Peyer's patch (tissue), 4 donors: Measurements from ENCODE around the gene TSHZ1. TPM values are rescaled to one million over a fixed set of nuclear protein-coding genes. Genes with fewer than 3 reads are reported as not detected.
A peak's percentile ranks its signal among the peaks of the same experiment; 100 is the strongest.

ENCODE experiments used
- DNase-seq, 3 donors: peaks; one replicate each; pipeline ENCODE4 v3.0.0-alpha.2; 2017 to 2019
- H3K27ac ChIP-seq, 4 donors: fragments of 200-600 bp; sonication (generic); one replicate each; pipeline ENCODE4 v1.5.1; 2016 to 2019
- H3K27me3 ChIP-seq, 2 donors: fragments of 200-600 bp; sonication (generic); one replicate each; pipeline ENCODE4 v1.5.1; 2019
- H3K36me3 ChIP-seq, 3 donors: fragments of 200-600 bp; sonication (generic); one replicate each; pipeline ENCODE4 v1.5.1; 2016 to 2019
- H3K4me1 ChIP-seq, 4 donors: fragments of 200-600 bp; sonication (generic); one replicate each; pipeline ENCODE4 v1.5.1; 2016 to 2019
- H3K4me3 ChIP-seq, 4 donors: fragments of 200-600 bp; sonication (generic); 1 replicate in 3 of 4; 2 replicates in 1 of 4; pipeline ENCODE4 v1.5.1; 2016 to 2019; ENCODE audit warnings: mild to moderate bottlenecking in 1 of 4
- H3K9me3 ChIP-seq, 4 donors: fragments of 200-600 bp; sonication (generic); one replicate each; pipeline ENCODE4 v1.5.1; 2016 to 2019; ENCODE audit warnings: mild to moderate bottlenecking in 1 of 4
- POLR2A ChIP-seq, 2 donors: fragments of 450-650 bp; IDR thresholded peaks; one replicate each; pipeline ENCODE4 v1.5.1; 2017; ENCODE audit warnings: antibody characterized with exemption in 2 of 2, mild to moderate bottlenecking in 2 of 2, moderate library complexity in 2 of 2
- total RNA-seq, 4 donors: library from RNA; depleted of rRNA; stranded (reverse); fragments of >200 nt; gene quantifications; one replicate each; pipeline ENCODE4 v1.1.0, GENCODE V29; 2016
- TF ChIP-seq, protein P1 (sequence below), 6 experiments: fragments of 450-650 bp in 4 of 6; fragments of 200-600 bp in 2 of 6; sonication (generic) in 1 of 6; IDR thresholded peaks; one replicate each; pipeline ENCODE4 v1.5.1; 2017 to 2019; ENCODE audit warnings: antibody characterized with exemption in 6 of 6, mild to moderate bottlenecking in 3 of 6, moderate library complexity in 1 of 6

TSHZ1 gene
- total RNA-seq, 4 donors from 2014 or later, result 12.4 to 34.8 (median 28.4) TPM

DNA sequence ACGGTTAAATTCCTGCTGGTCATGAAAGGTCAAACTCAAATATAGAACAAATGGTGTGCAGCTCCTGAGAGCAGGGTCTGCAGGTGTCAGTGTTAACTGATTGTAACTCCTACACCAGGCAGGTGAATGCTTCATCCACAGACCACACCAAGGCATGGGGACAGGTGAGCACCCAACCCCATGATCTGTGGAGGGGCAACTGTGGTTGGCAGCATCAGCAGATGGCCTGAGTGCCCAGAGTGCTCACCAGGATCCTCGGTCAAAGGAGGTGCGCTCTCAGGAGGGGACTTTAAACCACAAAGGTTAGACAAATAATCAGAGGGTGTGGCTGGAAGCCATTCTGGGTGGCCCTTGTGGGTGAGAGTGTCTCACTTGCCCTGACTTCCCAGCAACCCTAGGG, 46.1 kb upstream of the TSHZ1 start:
- Histone ChIP-seq H3K27me3 (no peaks in the 10 kb centered on the region), H3K4me1 (no peaks in the 10 kb centered on the region), H3K27ac (no peak overlapping the region), H3K9me3 (no peaks in the 10 kb centered on the region), H3K36me3 (no peaks in the 10 kb centered on the region), H3K4me3 (no peak overlapping the region)
- DNase-seq, result no peak
- no peak for TF ChIP-seq POLR2A (IDR thresholded peaks at IDR 0.05)
- TF ChIP-seq, protein P1, sequence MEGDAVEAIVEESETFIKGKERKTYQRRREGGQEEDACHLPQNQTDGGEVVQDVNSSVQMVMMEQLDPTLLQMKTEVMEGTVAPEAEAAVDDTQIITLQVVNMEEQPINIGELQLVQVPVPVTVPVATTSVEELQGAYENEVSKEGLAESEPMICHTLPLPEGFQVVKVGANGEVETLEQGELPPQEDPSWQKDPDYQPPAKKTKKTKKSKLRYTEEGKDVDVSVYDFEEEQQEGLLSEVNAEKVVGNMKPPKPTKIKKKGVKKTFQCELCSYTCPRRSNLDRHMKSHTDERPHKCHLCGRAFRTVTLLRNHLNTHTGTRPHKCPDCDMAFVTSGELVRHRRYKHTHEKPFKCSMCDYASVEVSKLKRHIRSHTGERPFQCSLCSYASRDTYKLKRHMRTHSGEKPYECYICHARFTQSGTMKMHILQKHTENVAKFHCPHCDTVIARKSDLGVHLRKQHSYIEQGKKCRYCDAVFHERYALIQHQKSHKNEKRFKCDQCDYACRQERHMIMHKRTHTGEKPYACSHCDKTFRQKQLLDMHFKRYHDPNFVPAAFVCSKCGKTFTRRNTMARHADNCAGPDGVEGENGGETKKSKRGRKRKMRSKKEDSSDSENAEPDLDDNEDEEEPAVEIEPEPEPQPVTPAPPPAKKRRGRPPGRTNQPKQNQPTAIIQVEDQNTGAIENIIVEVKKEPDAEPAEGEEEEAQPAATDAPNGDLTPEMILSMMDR (IDR thresholded peaks at IDR 0.05), result no peak

DNA sequence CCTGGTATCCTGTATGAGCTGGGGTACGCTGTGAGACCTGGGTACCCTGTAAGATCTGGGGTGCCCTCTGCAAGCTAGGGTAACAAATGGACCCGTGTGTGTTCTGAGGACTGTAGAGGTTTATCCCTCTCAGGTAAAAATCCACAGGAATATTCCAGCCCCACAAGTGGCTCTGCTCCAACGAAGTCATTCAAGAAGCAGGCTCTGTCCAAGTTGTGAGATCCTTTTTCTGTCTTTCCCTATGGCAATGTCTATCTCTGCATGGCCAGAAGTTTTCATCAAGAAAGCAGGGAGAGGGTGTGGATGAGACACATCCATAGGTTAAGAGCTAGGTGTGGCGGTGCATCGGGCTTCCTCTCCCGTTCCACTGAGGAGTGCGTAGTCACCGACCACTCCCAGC, 44.7 kb upstream of the TSHZ1 start:
- Histone ChIP-seq H3K4me1 (no peaks in the 10 kb centered on the region), H3K4me3 (no peak overlapping the region), H3K9me3 (no peaks in the 10 kb centered on the region), H3K36me3 (no peaks in the 10 kb centered on the region), H3K27ac (no peak overlapping the region), H3K27me3 (no peaks in the 10 kb centered on the region)
- DNase-seq, result no peak
- no peak for TF ChIP-seq POLR2A (IDR thresholded peaks at IDR 0.05)
- TF ChIP-seq, protein P1 (IDR thresholded peaks at IDR 0.05), result no peak

DNA sequence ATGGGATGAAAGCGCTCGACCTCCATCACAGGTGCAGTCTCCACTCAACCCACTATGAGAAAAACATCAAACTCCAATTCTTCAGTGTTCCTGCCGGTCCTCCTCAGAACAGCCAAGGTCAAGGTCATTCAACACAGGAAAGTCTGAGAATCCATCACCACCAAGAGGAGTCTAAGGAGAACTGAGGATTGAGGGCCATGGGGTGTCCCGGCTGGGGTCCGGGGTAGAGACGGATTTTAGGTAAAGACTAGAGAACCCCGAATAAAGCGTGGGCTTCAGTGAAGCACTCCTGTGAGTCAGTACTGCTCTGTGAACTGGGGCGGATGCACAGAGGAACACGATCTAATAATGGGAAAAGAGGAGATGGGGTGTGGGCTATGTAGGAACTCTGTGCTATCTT, 43.5 kb upstream of the TSHZ1 start:
- Histone ChIP-seq H3K36me3 (no peaks in the 10 kb centered on the region), H3K4me3 (no peak overlapping the region), H3K9me3 (no peaks in the 10 kb centered on the region), H3K27ac (no peak overlapping the region), H3K4me1 (no peaks in the 10 kb centered on the region), H3K27me3 (no peaks in the 10 kb centered on the region)
- no peak for DNase-seq
- TF ChIP-seq POLR2A (IDR thresholded peaks at IDR 0.05), result no peak
- TF ChIP-seq, protein P1 (IDR thresholded peaks at IDR 0.05), result no peak

DNA sequence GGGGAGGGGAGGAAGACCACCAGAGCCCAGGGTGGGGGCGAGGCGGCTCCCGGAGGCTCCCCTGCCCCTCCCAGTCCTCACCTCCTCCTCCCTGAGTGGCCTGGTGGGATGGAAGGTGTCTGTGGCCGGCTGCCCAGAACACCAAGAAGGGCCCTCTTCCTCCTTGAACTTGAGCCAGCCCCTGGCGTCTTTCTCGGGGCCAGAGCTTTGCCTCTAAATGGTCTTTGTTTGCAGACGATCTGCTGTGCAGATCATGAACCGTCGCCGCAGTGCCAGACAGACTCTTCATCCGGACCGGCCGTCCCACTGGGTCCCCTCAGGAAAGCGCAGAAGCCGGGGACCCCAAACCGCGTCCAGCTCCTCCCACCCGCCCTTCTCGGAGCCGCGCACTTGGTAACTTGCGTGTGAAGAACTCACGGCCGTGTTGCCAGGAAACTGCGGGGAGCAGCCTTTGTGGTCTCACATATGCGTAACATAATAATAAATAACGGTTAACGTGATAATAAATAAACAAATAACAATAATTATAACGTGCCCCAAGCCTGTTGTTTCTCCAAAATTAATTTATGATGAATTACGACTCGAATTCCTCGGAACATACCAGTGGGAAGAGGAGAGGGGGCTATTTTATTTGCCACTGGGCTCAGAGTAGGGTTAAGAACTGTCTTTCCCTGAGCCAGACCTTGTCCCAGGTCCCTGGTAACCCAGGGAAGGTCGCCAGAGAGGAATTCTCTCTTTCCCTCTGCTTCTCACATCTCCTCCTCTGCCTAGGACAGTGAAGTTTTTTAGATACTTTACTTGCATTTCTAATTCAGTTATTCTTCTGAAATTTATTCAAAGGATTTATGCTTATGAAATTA, 42.6 kb upstream of the TSHZ1 start:
- peak overlapping the region in 1 of 4 donors; percentile 34 for H3K4me3 ChIP-seq
- no peaks in the 10 kb centered on the region for H3K4me1 ChIP-seq
- TF ChIP-seq, protein P1 (IDR thresholded peaks at IDR 0.05), result no peak
- TF ChIP-seq POLR2A (IDR thresholded peaks at IDR 0.05), result no peak
- peak overlapping the region in 2 of 4 donors; percentile 25 to 61 for H3K27ac ChIP-seq
- no peaks in the 10 kb centered on the region for H3K36me3 ChIP-seq
- no peaks in the 10 kb centered on the region for H3K9me3 ChIP-seq
- H3K27me3 ChIP-seq, result no peaks in the 10 kb centered on the region
- DNase-seq, result no peak

DNA sequence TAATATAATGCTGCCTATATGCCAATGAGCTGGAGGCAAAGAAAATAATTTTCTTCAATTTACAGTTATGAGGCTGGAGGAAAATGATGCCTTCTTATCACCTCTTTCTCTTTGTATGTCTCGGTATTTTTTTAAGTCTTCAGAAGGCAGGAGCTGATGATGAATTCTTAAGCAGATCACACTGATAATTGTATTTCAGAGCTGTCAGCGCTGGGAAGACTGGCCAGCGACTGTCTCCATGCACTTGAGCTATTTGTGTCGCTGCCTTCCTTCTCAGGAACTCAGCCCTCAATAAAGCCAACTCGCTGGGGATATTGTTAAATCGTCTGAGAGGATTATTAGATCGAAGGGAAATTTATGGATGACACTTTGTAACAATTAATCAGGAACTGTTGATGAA, 42.0 kb upstream of the TSHZ1 start:
- no peaks in the 10 kb centered on the region for H3K27me3 ChIP-seq
- no peak overlapping the region for H3K4me3 ChIP-seq
- no peak for TF ChIP-seq POLR2A (IDR thresholded peaks at IDR 0.05)
- TF ChIP-seq, protein P1 (IDR thresholded peaks at IDR 0.05), result no peak
- H3K36me3 ChIP-seq, result no peaks in the 10 kb centered on the region
- H3K27ac ChIP-seq, result peak overlapping the region in 1 of 4 donors; percentile 61
- DNase-seq, result no peak
- no peaks in the 10 kb centered on the region for H3K9me3 ChIP-seq
- H3K4me1 ChIP-seq, result no peaks in the 10 kb centered on the region
